NK-92 (cell line): ENCODE data around the gene HOXC13.

Experiments
- DNase-seq: peaks from one replicate; lab custom pipeline; 2025; ENCODE audit not compliant: unreplicated experiment; lab: John Stamatoyannopoulos, UW

HOXC13 gene

DNA sequence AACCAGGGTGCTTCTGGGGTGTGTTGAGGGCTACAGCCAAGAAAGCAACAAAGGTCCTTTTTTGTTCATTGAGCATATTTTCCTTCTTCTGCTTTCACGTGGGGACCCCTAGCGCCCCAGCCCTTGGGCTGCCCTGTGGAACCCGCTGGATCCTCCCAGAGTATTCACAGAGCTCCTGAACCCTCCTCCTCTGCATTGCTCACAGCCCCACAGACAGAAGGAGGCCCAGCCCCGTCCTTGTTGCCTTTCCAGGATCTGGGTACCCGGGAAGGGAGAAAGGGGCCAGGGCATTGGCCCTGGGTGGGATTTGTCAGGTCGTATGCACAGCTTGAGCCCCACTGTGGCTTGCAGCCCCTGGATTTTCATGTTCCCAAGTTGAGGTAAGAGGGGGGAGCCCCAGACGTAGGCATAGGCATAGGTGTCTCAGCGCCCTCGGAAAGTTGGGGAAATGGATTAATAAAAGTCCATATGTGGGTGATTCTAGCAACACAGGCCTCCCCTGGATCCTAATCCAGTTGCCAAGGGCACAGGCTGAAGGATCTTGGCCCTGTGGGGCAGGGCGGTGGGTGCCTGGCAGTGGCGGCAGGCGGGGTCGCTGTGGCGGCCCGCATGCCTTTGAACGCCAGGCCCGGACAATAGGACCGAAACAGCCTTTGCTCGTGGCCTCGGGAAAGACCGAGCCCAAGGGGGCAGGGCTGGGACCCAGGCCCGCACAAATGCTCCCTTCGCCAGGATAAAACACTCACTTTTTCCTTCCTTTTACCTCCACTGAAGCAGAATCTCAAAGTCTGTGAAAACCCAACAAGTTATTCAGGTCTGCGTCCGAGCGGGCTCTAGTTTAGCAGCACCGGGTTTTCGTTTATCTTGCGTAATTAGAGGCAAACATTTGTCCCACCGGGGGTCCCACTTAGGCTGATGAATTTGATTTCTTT lies 43.3 kb downstream of the HOXC13 start:
- no peak for DNase-seq

DNA sequence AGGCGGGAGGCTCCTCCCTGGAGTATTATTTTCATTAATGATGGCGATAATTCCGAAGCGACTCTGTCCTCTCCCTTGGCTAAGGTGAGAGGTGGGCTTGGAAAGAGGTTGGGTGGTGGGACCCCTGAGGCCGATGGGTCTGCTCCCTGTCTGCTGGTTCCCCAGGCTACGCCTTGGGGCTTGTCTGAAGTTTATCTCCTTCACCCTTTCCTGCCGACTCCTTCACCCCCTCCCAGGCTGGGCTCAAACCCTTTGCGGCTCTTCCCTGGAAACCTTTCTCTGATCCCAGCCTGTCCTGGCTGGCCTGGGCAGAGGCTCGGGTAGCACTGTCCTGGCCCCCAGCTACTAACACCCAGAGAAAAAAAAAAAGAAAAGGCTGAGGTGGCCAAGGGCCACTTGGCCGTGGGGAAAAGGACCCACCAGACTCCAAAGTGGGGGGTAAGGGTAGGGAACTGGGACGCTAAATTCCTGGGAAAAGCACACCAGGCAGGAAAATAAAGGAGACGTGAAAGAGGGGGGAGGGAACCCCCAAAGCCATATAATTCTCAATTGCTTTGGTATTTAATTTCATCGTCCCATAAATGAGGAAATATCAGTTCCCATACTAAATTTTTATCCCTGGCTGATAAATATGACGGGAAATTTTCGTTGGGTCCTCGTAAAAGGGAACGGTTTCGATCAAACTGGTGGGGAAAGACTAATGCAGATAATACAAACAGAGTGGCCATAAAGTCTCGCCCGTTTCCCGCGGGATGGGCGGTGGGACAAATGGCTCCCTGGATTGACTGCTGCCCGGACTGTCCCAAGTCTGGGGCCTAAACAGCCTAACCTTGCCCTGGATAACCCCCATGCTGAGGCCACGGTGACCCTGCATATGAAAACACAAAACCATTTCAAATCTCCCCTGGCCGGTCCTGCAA lies 44.3 kb downstream of the HOXC13 start:
- DNase-seq, result no peak

DNA sequence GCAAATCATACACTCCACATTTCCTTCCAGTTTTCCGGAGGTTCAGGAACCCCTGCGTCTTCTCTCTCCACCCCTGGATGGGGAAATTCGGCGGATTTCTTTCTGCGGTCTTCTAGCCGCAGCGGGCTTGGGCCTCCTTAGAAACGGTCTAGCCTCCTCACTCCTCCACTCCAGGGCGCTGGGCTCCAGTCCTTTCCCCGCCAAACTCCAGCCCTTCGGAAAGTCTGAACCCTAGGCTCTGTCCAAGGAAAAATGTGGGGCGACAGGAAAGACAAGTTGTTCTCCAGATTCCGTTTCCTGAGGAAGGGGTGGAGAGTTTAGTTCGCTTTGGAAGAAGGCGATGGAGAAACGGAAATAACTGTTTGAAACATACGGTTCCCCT lies 44.9 kb downstream of the HOXC13 start:
- DNase-seq, result no peak

DNA sequence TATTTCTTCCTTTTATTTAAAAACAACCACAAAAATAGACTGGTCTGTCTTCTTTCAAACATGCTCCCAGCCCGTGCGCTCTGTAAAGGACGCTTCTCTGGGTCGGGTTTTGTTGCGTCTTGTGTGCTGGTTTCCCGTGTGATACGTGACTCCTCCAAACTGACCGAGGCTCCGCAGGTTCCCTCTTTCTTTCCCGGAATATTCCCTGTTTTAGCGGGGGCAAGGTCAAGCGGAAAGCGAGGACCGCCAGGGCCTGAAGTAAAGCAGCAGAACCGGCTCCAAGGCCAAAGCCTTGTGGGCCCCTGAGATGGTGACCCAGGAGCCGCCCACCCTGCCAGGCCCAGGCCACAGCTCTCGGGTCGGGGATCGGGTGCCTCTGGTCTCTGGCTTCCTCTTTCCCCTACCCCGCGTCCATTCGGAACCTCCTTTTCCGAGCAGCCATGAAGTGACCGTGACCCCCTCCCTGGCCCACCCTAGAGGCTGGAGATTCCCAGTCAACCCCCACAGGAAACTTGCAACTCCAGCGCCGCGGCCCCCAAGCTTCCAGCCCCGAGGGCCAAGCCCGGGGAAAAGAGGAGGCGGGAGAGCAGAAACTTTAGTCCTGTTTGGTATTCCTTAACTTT lies 45.4 kb downstream of the HOXC13 start:
- DNase-seq, result no peak

DNA sequence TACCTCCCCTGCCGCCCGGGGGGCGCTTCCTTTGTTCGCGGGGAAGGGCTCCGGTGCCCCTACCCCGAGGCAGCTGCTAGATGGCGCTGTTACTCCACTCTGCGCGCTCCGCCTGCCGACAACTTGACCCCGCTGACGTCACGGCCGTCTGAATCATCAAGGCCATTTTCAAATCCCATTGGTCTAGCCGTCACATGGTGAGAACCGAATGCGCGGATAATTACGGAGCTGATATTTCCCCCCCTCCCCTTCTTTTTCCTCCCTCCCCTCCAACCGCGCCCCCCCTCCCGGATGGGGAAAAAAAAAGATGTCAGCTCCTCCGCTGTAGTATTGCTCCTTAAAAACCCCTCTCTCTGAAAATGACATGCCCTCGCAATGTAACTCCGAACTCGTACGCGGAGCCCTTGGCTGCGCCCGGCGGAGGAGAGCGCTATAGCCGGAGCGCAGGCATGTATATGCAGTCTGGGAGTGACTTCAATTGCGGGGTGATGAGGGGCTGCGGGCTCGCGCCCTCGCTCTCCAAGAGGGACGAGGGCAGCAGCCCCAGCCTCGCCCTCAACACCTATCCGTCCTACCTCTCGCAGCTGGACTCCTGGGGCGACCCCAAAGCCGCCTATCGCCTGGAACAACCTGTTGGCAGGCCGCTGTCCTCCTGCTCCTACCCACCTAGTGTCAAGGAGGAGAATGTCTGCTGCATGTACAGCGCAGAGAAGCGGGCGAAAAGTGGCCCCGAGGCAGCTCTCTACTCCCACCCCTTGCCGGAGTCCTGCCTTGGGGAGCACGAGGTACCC lies 46.5 kb downstream of the HOXC13 start, which contains the start of gene HOXC10:
TSS of gene HOXC10 (plus strand) at position 246 of the 791 bp plus-strand sequence. CDS start at position 360, 114 bp downstream.
- no peak for DNase-seq

DNA sequence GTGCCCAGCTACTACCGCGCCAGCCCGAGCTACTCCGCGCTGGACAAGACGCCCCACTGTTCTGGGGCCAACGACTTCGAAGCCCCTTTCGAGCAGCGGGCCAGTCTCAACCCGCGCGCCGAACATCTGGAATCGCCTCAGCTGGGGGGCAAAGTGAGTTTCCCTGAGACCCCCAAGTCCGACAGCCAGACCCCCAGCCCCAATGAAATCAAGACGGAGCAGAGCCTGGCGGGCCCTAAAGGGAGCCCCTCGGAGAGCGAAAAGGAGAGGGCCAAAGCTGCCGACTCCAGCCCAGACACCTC lies 47.0 kb downstream of the HOXC13 start:
- DNase-seq, result no peak

DNA sequence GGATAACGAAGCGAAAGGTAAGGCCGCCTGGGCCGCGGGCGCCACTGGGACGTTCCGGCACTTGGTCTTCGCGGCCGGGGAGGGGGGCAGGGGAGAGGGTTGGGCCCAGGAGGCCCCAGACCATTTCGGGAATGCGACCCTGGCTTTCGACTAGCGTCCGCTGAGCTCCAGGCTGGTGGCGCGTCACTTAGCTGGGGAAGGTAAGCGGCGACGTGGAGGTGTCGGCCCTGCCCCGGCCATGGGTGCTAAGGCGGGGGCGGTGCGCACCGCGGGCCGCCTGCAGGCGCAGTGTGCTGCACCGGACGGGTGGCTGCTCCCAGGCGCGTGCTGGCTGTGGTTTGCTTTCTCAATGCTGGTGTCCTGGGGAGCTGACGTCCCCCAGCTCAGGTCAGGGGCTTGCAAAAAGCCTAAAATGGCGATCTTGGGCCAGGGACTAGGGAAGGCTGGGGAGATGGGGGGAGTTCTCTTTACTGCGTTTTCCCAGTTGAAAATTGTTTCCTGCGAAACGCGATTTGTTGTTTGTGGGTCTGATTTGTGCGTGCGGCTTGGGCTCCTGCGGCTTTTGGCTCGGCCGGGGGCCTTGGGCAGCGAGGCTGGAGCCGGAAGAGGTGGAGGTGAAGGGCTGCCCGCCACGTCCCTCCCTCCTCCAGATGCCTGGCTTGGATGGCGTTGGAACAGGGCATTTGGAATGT lies 47.5 kb downstream of the HOXC13 start:
- DNase-seq, result no peak

DNA sequence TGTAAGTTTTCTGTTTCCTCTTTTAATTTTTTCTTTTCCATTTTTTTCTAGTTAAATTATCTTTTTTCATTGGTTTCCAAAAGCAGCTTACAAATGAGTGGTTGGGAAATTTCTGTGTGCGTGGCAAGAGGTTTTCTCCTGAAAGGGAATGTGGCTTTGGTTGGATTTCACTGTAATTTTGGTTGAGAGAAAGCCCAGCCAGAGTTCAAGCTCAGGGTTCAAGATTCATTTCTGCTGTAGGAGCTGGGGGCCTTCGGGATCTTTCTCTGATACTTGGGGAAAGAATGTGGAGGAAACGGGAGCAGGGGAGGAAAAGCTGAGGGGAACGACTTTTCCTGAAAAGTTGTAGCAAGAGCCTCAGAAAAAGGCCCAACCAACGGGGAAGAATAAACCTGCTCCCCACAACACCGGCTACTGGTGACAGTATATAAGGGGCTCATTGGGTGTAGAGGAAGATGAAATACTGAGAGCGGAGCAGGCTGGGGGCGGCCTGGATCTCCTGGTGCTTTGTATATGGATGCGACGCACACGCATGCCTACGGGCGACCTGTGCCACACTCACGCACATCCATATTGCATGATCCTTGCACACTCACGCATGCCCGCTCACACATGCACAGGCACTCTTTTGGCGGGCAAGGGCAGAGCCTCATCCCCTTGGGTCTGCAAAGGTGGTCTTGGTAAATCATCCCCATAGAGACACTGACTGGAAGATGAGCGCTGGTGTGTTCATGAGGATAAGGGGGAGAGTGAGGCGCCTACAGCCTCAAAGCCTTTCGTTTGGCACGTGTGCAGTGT lies 48.3 kb downstream of the HOXC13 start:
- no peak for DNase-seq

DNA sequence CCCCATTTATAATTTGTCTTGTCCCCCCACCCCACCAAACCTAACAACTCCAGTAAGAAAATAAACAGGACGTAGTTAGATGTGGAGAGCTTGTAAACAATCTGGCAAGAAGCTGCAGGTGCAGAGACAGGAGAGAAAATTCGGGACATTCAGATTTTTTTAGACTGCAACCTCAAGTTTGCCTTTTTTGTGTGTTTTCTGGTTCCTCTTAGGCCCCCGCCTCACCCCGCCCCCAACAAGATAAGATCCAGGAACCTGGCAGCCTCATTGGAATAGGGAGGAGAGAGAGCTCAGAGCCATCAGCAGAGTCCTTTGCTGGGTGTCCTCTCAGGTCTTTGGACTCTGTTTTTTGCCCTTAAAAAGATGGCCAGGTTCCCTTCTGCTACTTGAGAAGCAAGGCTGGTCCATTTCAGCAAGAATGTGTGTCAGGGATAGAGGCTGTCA lies 49.2 kb downstream of the HOXC13 start:
- no peak for DNase-seq

DNA sequence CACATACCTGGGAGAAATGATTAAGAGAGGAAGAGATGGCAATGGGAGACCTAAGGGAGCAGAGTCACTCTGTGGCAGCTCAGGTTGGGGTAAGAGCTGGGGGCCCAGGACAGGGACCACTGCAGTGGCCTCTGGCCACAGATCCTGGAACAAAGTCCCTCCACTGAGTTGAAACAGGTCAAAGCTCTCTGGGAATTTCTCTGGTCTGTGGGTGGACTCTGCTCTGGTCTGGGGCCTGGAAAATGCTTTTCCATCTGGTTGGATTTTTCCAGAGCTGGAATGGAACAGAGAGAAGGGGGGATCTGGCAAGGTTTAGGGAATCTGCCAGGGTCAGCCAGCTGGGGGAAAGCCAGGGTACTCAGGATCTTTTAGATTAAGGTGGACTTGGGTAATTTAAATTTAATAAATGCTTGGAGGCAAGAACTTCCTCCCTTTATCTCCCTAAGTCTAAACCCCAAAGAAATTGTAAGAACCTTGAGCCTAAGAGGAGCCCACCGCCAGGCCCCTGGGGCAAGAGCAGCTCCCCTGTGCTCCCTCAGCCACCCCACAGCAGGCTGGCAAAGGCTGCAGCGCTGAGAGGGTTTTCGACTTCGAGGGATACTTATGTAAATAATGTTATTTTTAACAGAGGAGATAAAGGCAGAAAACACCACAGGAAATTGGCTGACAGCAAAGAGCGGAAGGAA lies 50.1 kb downstream of the HOXC13 start:
- DNase-seq, result no peak

DNA sequence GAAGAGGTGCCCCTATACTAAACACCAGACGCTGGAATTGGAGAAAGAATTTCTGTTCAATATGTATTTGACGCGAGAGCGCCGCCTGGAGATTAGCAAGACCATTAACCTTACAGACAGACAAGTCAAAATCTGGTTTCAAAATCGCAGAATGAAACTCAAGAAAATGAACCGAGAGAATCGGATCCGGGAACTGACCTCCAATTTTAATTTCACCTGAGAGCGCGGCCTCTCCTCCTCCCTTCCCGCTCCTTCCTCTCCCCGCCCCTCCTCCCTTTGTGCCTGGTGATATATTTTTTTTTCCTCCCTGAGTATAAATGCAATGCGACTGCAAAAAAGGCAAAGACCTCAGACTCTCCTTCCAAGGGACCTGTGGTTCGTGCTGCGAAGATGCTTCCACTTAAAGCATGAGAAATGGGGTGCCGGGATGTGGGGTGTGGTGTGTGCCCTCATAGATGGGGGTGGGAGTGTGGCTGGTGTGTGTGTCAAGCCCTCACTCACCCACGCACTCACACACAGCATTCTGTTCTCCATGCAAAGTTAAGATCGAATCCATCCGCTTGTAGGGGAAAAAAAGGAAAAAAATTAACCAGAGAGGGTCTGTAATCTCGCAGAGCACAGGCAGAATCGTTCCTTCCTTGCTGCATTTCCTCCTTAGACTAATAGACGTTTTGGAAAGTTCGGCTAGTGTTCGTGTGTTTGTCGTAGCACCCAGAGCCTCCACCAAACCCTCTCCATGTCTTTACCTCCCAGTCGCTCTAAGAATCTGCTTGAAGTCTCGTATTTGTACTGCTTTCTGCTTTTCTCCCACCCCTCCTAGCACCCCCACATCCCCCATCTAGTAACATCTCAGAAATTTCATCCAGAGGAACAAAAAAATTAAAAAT lies 50.8 kb downstream of the HOXC13 start:
- no peak for DNase-seq

DNA sequence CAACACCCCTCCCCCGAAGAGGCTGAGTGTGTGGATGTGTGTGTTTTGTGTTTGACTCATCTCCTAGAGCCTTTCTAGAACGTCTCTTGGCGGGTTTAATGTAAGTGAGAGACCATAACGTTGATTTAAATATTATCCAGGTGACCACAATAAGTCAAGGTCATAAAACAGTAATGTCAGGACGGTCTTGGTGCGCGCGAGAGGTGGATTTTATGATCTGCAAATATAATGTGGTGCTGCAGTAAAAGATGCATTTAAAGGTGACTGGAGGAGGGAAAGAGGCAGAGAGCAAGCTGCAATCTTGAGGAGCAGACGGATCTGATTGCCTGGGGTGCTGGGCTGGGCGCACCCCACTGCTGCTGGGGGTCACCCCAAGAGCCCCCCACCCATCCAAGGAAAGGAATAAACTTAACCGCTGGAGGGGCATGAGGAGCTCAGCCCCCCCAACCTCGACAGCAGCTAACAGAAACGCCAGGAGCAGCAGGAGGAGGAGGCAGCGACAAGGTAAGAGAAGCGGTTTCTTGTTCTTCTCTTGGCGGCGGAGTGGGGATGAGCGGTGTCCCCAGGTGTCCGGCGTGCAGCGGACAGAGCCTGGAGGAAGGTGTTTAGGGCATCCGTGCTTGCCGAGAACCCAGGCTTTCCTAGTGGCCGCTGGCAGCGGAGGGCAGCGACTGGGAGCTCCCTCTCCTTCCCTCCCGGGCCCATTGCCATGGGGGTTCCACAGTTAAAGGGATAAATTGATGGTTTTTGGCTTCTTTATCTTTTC lies 51.9 kb downstream of the HOXC13 start:
- DNase-seq, result no peak

DNA sequence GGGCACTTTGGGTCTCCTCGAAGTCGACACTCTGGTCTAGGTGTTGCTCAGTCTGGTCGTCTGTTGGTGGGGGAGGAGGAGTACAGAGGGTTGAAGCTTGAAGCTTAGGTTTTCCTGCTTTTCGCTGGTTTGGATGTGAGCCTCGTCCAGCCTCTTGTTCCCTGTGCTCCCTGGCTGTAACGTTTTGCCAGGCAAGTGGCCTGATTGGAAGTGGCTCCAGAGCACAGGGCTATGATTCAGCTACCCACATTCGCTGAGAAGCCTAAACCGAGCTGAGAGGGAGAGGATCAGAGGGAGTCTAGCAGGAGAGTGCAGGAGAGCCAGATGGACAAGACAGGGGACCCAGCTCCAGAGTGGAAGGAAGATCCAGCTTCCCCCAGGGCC lies 52.4 kb downstream of the HOXC13 start:
- no peak for DNase-seq

DNA sequence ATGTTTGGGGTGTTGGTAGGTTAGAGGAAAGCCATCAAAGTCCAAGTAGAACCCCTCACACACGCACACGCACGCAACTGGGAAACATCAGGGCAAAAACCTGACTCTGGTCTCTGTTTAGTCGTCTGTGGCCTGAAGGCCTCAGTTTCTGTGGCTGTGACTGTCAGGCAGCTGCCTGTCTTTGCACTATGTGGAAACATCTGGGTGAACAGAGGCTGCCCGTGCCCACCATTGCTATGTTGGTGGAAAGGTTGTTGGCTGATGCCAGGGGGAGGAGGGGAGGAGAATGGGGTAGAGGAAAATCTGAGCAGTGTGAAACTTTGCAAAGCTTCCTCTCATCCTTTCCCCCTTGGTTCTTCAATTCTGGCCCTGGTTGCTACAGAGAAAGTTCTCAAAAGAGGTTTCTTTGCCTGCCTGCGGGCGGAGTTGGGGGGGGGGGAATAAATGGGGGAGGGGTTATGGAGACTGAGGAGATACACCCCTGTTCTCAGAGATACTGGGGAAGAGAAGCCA lies 53.8 kb downstream of the HOXC13 start:
- no peak for DNase-seq

DNA sequence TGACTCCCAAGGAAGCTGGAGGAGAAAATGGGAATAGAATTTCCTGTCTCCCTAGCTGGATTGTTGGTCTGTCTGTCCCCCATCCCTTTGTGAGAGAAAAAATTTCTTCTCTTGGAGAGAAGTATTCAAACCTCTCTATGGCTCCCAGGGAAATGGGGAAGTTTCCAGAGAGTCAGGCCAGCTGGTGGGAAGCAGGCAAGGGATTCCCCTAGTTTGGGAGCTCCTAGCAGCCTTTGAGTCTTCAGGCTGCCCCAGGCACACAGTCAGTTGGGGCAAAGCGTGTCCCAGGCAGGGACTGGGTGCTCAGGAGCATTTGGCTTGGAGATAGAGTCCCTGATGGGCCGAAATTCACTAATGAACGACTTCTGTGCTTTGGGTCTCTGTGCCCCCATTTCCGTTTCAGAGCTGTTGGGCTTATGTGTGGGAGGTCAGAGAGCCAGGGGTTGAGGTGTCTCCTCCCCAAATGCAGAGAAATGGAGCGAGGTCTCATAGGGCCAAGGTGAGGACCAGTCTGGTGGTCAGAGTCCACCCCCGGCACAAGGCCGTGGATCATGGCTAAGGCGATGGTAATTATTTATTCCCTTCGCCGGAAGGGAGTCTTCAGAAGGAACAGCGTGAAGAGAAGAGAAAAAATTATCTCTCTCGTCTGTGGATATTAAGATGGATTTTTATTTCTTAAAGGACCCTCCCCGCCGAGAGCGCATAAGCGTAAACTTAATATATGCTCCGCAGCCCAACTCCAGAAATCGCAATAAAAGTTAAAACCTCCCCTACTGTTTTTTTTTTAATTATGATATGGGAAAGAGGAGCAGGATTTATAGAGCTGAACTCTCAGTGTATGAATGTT lies 54.8 kb downstream of the HOXC13 start:
- no peak for DNase-seq

DNA sequence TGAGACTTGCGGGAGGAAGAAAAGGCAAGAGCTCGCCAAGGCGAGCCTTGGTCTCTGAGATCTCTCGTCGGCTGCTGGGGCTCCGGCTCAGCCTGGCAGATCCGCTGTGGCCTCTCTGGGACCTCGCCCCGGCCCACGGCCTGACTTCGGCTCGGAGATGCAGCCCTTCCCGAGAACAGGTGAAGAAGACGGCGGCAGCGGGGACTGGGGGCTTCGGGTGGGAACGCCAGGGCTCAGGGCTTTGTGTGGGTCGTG lies 55.3 kb downstream of the HOXC13 start:
- DNase-seq, result no peak
